Measurements from ENCODE around the gene TBC1D22A. TPM values are rescaled to one million over a fixed set of nuclear protein-coding genes. Genes with fewer than 3 reads are reported as not detected.

The TBC1D22A gene
- polyA plus RNA-seq, 1 of the 3 experiments (the other 2 are of a cell fraction), result 16.5 TPM

DNA sequence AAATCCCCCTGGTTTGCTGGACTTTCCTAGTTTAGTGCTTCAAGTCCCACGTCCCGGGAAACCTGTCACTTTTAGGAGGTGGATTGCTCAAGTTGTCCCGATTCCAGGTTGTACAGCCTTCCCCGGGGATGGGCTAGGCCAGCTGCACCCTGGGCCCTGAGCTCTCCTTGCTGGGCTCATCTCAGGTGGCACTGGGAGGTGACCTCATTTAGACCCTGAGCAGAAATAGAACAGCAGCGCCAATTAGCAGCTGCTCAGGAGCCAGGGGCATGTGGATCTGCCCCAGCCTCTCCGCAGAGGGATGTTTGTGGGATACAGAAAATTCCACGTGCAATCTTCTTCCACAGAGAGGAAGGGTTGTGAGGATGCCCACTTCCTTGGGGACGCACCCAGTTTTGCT, 14.8 kb upstream of the TBC1D22A start (continued):
- TF ChIP-seq, protein P1, sequence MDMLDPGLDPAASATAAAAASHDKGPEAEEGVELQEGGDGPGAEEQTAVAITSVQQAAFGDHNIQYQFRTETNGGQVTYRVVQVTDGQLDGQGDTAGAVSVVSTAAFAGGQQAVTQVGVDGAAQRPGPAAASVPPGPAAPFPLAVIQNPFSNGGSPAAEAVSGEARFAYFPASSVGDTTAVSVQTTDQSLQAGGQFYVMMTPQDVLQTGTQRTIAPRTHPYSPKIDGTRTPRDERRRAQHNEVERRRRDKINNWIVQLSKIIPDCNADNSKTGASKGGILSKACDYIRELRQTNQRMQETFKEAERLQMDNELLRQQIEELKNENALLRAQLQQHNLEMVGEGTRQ (IDR thresholded peaks at IDR 0.05; ENCODE audit: borderline replicate concordance, low read depth, low read length), result no peak
- TF ChIP-seq EZH2phosphoT487 (IDR thresholded peaks at IDR 0.05; ENCODE audit: borderline replicate concordance, low read depth), result no peak

DNA sequence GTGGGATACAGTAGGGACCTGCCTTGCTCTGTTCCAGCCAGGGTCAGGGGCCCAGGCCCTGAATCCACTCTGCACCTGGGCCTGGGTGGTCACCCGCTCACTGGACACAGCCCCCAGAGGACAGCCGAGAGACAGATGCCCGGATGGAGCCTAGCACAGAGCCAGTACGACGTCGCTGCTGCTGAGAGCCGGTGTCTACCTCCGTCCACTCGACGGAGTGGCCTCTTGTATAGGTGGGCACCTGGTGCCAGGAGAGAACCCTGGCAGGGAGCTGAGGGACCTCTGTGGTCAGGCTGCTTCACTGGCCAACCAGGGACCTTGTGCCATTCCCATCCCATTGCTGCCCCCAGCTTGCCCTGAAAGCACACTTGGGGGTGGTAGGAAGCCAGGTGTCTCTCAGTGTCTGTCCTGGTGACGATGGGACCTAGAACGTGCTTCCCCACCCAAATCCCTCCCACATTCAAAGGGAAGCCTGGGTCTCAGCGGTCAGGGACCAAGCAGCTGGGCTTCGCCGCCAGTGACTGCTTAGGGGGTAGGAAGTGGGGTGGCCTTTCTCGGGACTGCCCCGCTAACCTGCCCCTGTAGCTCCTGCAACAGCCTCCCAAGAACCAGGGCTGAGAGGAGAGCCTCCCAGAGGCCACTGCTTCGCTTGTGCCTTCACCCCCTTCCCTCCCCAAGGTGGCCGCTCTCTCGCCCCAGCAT, 14.1 kb upstream of the TBC1D22A start:
- Histone ChIP-seq H3K4me3 (ENCODE audit: low read depth in 2 of 2, low read length in 1 of 2) (no peak overlapping the region), H3K9me2 (no peaks in the 10 kb centered on the region), H3K4me1 (ENCODE audit: control insufficient read depth in 1 of 2, insufficient read depth in 2 of 2, low read depth in 1 of 2, low read length in 1 of 2) (peaks cover 9 to 15% of the 10 kb centered on the region in 2 experiments; a peak in 2 of 4 replicates), H3K9me3 (no peaks in the 10 kb centered on the region), H3K27me3 (ENCODE audit: insufficient read depth) (no peaks in the 10 kb centered on the region), H3K9ac (0 out of 2 replicates have a peak overlapping the region, but pooled peaks have one; percentile 6), H3K79me2 (ENCODE audit: insufficient read depth) (no peaks in the 10 kb centered on the region), H3K4me2 (no peak overlapping the region), H2AFZ (ENCODE audit: low read depth) (no peak overlapping the region), H3K36me3 (replicated peaks in 1 of 2; ENCODE audit: control insufficient read depth in 1 of 2, insufficient read depth in 2 of 2, low read length in 1 of 2) (no peaks in the 10 kb centered on the region), H3F3A (replicated peaks; ENCODE audit: insufficient read depth) (peaks cover 3% of the 10 kb centered on the region), H3K27ac (ENCODE audit: low read depth in 2 of 2, low read length in 1 of 2) (peak overlapping the region in 1 of 2 experiments; percentile 32; a peak in 1 of 4 replicates), H4K20me1 (ENCODE audit: insufficient read depth) (no peaks in the 10 kb centered on the region)
- DNase-seq, result no peak
- POLR2A ChIA-PET, result no interaction called here
- TF ChIP-seq RFX5 (IDR thresholded peaks at IDR 0.05; ENCODE audit: low read length) (no peak), RAD21 (IDR thresholded peaks at IDR 0.05; ENCODE audit: low read length) (no peak), POLR2AphosphoS5 (IDR thresholded peaks at IDR 0.05; ENCODE audit: low read depth, low read length) (no peak), EP300 (IDR thresholded peaks at IDR 0.05; ENCODE audit: borderline replicate concordance in 1 of 2, low read depth in 1 of 2, low read length in 1 of 2) (no peak), FOXM1 (IDR thresholded peaks at IDR 0.05; ENCODE audit: low read depth) (no peak), MXI1 (IDR thresholded peaks at IDR 0.05; ENCODE audit: low read depth, low read length) (no peak), YY1 (IDR thresholded peaks at IDR 0.05; ENCODE audit: low read depth) (no peak), FOSL2 (IDR thresholded peaks at IDR 0.05; ENCODE audit: borderline replicate concordance, low read depth) (no peak)
- WGBS (ENCODE audit: low lambda C conversion rate), result 86% methylated on average over 4 of the region's 20 CpGs
- CTCF ChIA-PET, result interaction anchor here (2.8 kb wide), 1 partner anchor 11 kb away, joined by 13 read pairs; no protein-coding TSS in a partner anchor

DNA sequence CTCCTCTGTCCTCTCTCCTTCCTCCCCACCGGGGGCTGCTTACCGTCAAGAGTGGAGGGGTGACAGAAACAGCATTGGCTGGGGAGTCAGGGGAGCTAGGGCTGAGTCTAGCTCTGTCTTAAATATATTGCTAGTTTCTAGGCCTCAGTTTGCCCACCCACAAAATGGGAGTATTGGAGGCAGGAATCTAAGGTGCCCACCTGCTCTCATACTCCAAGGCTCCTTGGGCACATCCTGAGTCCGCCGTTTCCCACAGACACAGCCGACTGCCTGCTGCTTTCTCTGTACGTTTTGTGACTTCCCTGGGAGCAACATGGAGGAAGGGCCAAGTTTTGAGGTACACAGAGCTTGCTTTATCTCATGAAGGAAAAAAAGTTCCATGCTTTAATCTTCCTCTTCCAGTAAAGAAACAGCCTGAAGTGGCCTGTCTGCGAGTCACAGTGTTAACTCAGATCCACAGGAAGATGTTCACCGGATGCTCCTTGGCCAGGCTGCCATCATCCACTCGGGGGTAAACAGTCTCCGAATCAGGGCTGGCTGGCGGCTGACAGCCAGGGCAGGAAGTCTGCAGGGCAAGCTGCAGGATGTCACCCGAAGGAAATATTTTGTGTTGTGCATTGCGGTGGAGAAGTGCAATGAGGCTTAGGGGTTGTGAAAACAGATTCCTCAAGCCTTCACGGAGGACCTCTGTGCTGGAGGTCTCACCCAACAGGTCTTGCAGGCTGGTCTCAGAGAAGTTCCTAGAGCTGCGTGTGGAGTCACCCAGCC, 13.4 kb upstream of the TBC1D22A start:
- CTCF ChIA-PET, result interaction anchor here (1.2 to 2.8 kb wide), 3 partner anchors 10 to 185 kb away, joined by 3 to 13 read pairs (median 4); no protein-coding TSS in a partner anchor
- no peaks in the 10 kb centered on the region for H3K79me2 ChIP-seq (ENCODE audit: insufficient read depth)
- H4K20me1 ChIP-seq (ENCODE audit: insufficient read depth), result no peaks in the 10 kb centered on the region
- H3F3A ChIP-seq (replicated peaks; ENCODE audit: insufficient read depth), result peaks cover 11% of the 10 kb centered on the region
- no peak for DNase-seq
- H2AFZ ChIP-seq (ENCODE audit: low read depth), result peak overlapping the region; percentile 91
- 79% methylated on average over 8 of the region's 15 CpGs for WGBS (ENCODE audit: low lambda C conversion rate)
- no peaks in the 10 kb centered on the region for H3K36me3 ChIP-seq (replicated peaks in 1 of 2; ENCODE audit: control insufficient read depth in 1 of 2, insufficient read depth in 2 of 2, low read length in 1 of 2)
- no peaks in the 10 kb centered on the region for H3K27me3 ChIP-seq (ENCODE audit: insufficient read depth)
- no peak overlapping the region for H3K4me3 ChIP-seq (ENCODE audit: low read depth in 2 of 2, low read length in 1 of 2)
- 0 out of 2 replicates have a peak overlapping the region, but pooled peaks have one; percentile 6 for H3K9ac ChIP-seq
- peaks cover 16 to 22% of the 10 kb centered on the region in 2 experiments; a peak in 3 of 4 replicates for H3K4me1 ChIP-seq (ENCODE audit: control insufficient read depth in 1 of 2, insufficient read depth in 2 of 2, low read depth in 1 of 2, low read length in 1 of 2)
- POLR2A ChIA-PET, result interaction anchor here (1.0 kb wide), 1 partner anchor 13 kb away, joined by 3 read pairs; the partner anchor contains the start of gene TBC1D22A
- H3K27ac ChIP-seq (ENCODE audit: low read depth in 2 of 2, low read length in 1 of 2), result peak overlapping the region in 1 of 2 experiments; percentile 32; a peak in 2 of 4 replicates
- peak overlapping the region; percentile 40 for H3K4me2 ChIP-seq
- no peaks in the 10 kb centered on the region for H3K9me2 ChIP-seq
- no peaks in the 10 kb centered on the region for H3K9me3 ChIP-seq
- TF ChIP-seq POLR2AphosphoS5 (IDR thresholded peaks at IDR 0.05; ENCODE audit: low read depth, low read length), result no peak
- TF ChIP-seq, protein P2, sequence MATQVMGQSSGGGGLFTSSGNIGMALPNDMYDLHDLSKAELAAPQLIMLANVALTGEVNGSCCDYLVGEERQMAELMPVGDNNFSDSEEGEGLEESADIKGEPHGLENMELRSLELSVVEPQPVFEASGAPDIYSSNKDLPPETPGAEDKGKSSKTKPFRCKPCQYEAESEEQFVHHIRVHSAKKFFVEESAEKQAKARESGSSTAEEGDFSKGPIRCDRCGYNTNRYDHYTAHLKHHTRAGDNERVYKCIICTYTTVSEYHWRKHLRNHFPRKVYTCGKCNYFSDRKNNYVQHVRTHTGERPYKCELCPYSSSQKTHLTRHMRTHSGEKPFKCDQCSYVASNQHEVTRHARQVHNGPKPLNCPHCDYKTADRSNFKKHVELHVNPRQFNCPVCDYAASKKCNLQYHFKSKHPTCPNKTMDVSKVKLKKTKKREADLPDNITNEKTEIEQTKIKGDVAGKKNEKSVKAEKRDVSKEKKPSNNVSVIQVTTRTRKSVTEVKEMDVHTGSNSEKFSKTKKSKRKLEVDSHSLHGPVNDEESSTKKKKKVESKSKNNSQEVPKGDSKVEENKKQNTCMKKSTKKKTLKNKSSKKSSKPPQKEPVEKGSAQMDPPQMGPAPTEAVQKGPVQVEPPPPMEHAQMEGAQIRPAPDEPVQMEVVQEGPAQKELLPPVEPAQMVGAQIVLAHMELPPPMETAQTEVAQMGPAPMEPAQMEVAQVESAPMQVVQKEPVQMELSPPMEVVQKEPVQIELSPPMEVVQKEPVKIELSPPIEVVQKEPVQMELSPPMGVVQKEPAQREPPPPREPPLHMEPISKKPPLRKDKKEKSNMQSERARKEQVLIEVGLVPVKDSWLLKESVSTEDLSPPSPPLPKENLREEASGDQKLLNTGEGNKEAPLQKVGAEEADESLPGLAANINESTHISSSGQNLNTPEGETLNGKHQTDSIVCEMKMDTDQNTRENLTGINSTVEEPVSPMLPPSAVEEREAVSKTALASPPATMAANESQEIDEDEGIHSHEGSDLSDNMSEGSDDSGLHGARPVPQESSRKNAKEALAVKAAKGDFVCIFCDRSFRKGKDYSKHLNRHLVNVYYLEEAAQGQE (IDR thresholded peaks at IDR 0.05; ENCODE audit: low read depth, low read length), result no peak
- TF ChIP-seq TEAD4 (IDR thresholded peaks at IDR 0.05; ENCODE audit: borderline replicate concordance, insufficient read depth), result no peak
- TF ChIP-seq FOSL2 (IDR thresholded peaks at IDR 0.05; ENCODE audit: borderline replicate concordance, low read depth), result no peak
- TF ChIP-seq RFX5 (IDR thresholded peaks at IDR 0.05; ENCODE audit: low read length), result no peak
- TF ChIP-seq CHD2 (IDR thresholded peaks at IDR 0.05; ENCODE audit: low read length, partially characterized antibody), result no peak
- TF ChIP-seq, protein P3, sequence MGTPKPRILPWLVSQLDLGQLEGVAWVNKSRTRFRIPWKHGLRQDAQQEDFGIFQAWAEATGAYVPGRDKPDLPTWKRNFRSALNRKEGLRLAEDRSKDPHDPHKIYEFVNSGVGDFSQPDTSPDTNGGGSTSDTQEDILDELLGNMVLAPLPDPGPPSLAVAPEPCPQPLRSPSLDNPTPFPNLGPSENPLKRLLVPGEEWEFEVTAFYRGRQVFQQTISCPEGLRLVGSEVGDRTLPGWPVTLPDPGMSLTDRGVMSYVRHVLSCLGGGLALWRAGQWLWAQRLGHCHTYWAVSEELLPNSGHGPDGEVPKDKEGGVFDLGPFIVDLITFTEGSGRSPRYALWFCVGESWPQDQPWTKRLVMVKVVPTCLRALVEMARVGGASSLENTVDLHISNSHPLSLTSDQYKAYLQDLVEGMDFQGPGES (IDR thresholded peaks at IDR 0.05; ENCODE audit: low read depth, low read length), result no peak
- TF ChIP-seq FOXJ3 (CRISPR knock-in tag; IDR thresholded peaks at IDR 0.05), result no peak
